IMR-90 (cell line): ENCODE data around the gene FLCN. TPM values are rescaled to one million over a fixed set of nuclear protein-coding genes. Genes with fewer than 3 reads are reported as not detected.

Experiments used
- ATAC-seq: fragments of 200-7000 bp; cut with Tn5 transposase; 2 replicates; pipeline ENCODE4 v1.9.1; 2020; ENCODE audit warnings: low read depth, mild to moderate bottlenecking, moderate library complexity
- BruUV-seq: library from RNA; stranded (reverse); fragments of 400-500 nt; replicated peaks from 2 replicates; lab custom pipeline; 2021; lab: Mats Ljungman, UMichigan
- CTCF ChIA-PET: fragments of 300-600 bp; formaldehyde crosslinking; extraction: SDS; loops from one replicate; lab custom pipeline; 2021; ENCODE audit warnings: antibody characterized with exemption; lab: Yijun Ruan, JAX
- POLR2A ChIA-PET: fragments of 300-600 bp; sonication (Branson Sonifier 250); formaldehyde crosslinking; loops from one replicate; lab custom pipeline; 2022; ENCODE audit warnings: antibody characterized with exemption; ENCODE audit not compliant: unreplicated experiment; lab: Charles Lee
- DNase-seq: peaks from one replicate; pipeline ENCODE4 v3.0.0; 2013
- H2AFZ ChIP-seq: replicated peaks from 2 replicates; pipeline ENCODE3; 2013; ENCODE audit warnings: low read length, mild to moderate bottlenecking; ENCODE audit not compliant: poor library complexity
- H2AK5ac ChIP-seq: 2 replicates; pipeline ENCODE4 v1.6.1; 2013; ENCODE audit warnings: low read depth, low read length, inconsistent platforms
- H2AK9ac ChIP-seq: replicated peaks from 2 replicates; pipeline ENCODE3; 2013; ENCODE audit warnings: mild to moderate bottlenecking, low read depth, low read length, moderate library complexity; ENCODE audit not compliant: poor library complexity
- H2BK120ac ChIP-seq: 2 replicates; pipeline ENCODE4 v1.6.1; 2013; ENCODE audit warnings: low read depth, low read length, inconsistent platforms
- H2BK15ac ChIP-seq: 3 replicates; pipeline ENCODE4 v1.6.1; 2013; ENCODE audit warnings: low read depth, low read length, inconsistent platforms
- H2BK20ac ChIP-seq: 2 replicates; pipeline ENCODE4 v1.6.1; 2013; ENCODE audit warnings: low read depth, mild to moderate bottlenecking, inconsistent platforms, low read length, moderate library complexity
- H2BK5ac ChIP-seq: 2 replicates; pipeline ENCODE4 v1.6.1; 2013; ENCODE audit warnings: mild to moderate bottlenecking, low read depth, low read length, inconsistent platforms; ENCODE audit not compliant: poor library complexity, severe bottlenecking
- H3K14ac ChIP-seq: replicated peaks from 2 replicates; pipeline ENCODE4 v1.6.1; 2013; ENCODE audit warnings: low read depth, low read length, inconsistent platforms
- H3K18ac ChIP-seq: 2 replicates; pipeline ENCODE4 v1.6.1; 2013; ENCODE audit warnings: low read depth, low read length, control low read depth
- H3K23ac ChIP-seq: 2 replicates; pipeline ENCODE4 v1.6.1; 2013; ENCODE audit warnings: low read depth, low read length, inconsistent platforms
- H3K27ac ChIP-seq: 2 replicates; pipeline ENCODE4 v1.5.1; 2013; ENCODE audit warnings: mild to moderate bottlenecking, control low read depth, low read length; ENCODE audit not compliant: insufficient read depth
- H3K27me3 ChIP-seq: 2 replicates; pipeline ENCODE4 v1.6.1; 2013; ENCODE audit warnings: low read length; ENCODE audit not compliant: control insufficient read depth, insufficient read depth
- H3K36me3 ChIP-seq: 2 replicates; pipeline ENCODE4 v1.6.1; 2013; ENCODE audit warnings: low read length, mixed read lengths; ENCODE audit not compliant: control insufficient read depth, insufficient read depth
- H3K4ac ChIP-seq: 2 replicates; pipeline ENCODE4 v1.6.1; 2013; ENCODE audit warnings: low read depth, low read length, inconsistent platforms
- H3K4me1 ChIP-seq: 2 replicates; pipeline ENCODE4 v1.6.1; 2013; ENCODE audit warnings: low read length, mixed read lengths; ENCODE audit not compliant: control insufficient read depth, insufficient read depth
- H3K4me2 ChIP-seq: 2 replicates; pipeline ENCODE4 v1.6.1; 2013; ENCODE audit warnings: low read depth, mild to moderate bottlenecking, control low read depth, low read length, moderate library complexity
- H3K4me3 ChIP-seq: 2 replicates; pipeline ENCODE4 v1.5.1; 2013; ENCODE audit warnings: low read depth, mild to moderate bottlenecking, control low read depth, low read length, moderate library complexity; ENCODE audit not compliant: insufficient read depth
- H3K56ac ChIP-seq: 2 replicates; pipeline ENCODE4 v1.6.1; 2013; ENCODE audit warnings: low read length, inconsistent platforms; ENCODE audit not compliant: insufficient read depth; ENCODE audit errors: extremely low read depth
- H3K79me1 ChIP-seq, 2 experiments: 2 replicates each; pipeline ENCODE4 v1.6.1; 2013; ENCODE audit warnings: low read length in 2 of 2, inconsistent platforms in 1 of 2, low read depth in 1 of 2
- H3K9ac ChIP-seq: 2 replicates; pipeline ENCODE4 v1.6.1; 2013; ENCODE audit warnings: low read depth, low read length, control low read depth
- H3K9me1 ChIP-seq: 2 replicates; pipeline ENCODE4 v1.6.1; 2013; ENCODE audit warnings: low read length, inconsistent platforms; ENCODE audit not compliant: insufficient read depth
- H3K9me3 ChIP-seq: 2 replicates; pipeline ENCODE4 v1.6.1; 2013; ENCODE audit warnings: low read length; ENCODE audit not compliant: control insufficient read depth, insufficient read depth
- H4K20me1 ChIP-seq: 2 replicates; pipeline ENCODE4 v1.6.1; 2013; ENCODE audit warnings: low read length, inconsistent platforms; ENCODE audit not compliant: insufficient read depth
- H4K5ac ChIP-seq: 2 replicates; pipeline ENCODE4 v1.6.1; 2013; ENCODE audit warnings: mild to moderate bottlenecking, low read depth, low read length, control low read depth
- H4K8ac ChIP-seq, 2 experiments: 2 replicates each; pipeline ENCODE4 v1.6.1; 2013; ENCODE audit warnings: low read depth in 2 of 2, low read length in 2 of 2, control low read depth in 1 of 2, inconsistent platforms in 1 of 2
- H4K91ac ChIP-seq: 2 replicates; pipeline ENCODE4 v1.6.1; 2013; ENCODE audit warnings: low read depth, low read length, inconsistent platforms; ENCODE audit not compliant: insufficient read depth
- BHLHE40 ChIP-seq: fragments of 150-350 bp; IDR thresholded peaks from 2 replicates; pipeline ENCODE4 v1.6.1; 2016; ENCODE audit warnings: mild to moderate bottlenecking, low read depth, low read length
- CTCF ChIP-seq: conservative IDR thresholded peaks from 2 replicates; pipeline ENCODE4 v1.5.1; 2012; ENCODE audit warnings: mild to moderate bottlenecking, low read depth, low read length, improper control_type of control experiment
- MAFK ChIP-seq: IDR thresholded peaks from 2 replicates; pipeline ENCODE4 v1.6.1; 2012; ENCODE audit warnings: low read depth, low read length, improper control_type of control experiment
- MAZ ChIP-seq: IDR thresholded peaks from 2 replicates; pipeline ENCODE4 v1.6.1; 2012; ENCODE audit warnings: low read depth, mild to moderate bottlenecking, low read length, improper control_type of control experiment, moderate library complexity, borderline replicate concordance
- MXI1 ChIP-seq: IDR thresholded peaks from 2 replicates; pipeline ENCODE4 v1.6.1; 2012; ENCODE audit warnings: low read depth, mild to moderate bottlenecking, low read length, moderate library complexity, borderline replicate concordance
- NFE2L2 ChIP-seq: fragments of 150-350 bp; IDR thresholded peaks from 2 replicates; pipeline ENCODE4 v1.6.1; 2016; ENCODE audit warnings: low read depth, mild to moderate bottlenecking, low read length
- RCOR1 ChIP-seq: IDR thresholded peaks from 2 replicates; pipeline ENCODE4 v1.6.1; 2012; ENCODE audit warnings: mild to moderate bottlenecking, low read length, improper control_type of control experiment; ENCODE audit not compliant: insufficient replicate concordance
- RFX5 ChIP-seq: IDR thresholded peaks from 2 replicates; pipeline ENCODE4 v1.8.0; 2012; ENCODE audit warnings: low read depth, mild to moderate bottlenecking, low read length, moderate library complexity
- USF2 ChIP-seq: fragments of 150-350 bp; IDR thresholded peaks from 2 replicates; pipeline ENCODE4 v1.6.1; 2017; ENCODE audit warnings: mild to moderate bottlenecking, antibody characterized with exemption, low read length, low read depth
- WGBS, 2 experiments: methylation state at CpG; one replicate each; pipeline versions ENCODE4 v1.1.5 to v1.1.7; 2013; ENCODE audit warnings: missing lambda C conversion rate in 2 of 2; ENCODE audit not compliant: insufficient read length in 1 of 2; ENCODE audit errors: extremely low coverage in 2 of 2; 5-methylcytosine and 5-hydroxymethylcytosine counted together
- dilution Hi-C: fragments of 300-500 bp; cut with HindIII; formaldehyde crosslinking; loops from one replicate; pipeline ENCODE4 v1.14.3; 2018; ENCODE audit warnings: low sequenced_read_pairs; ENCODE audit not compliant: unreplicated experiment
- in situ Hi-C: fragments of 300-500 bp; cut with MboI; formaldehyde crosslinking; loops from 3 replicates; pipeline ENCODE4 v1.14.3; 2019; ENCODE audit warnings: low sequenced_read_pairs, inconsistent platforms, mixed read lengths
- intact Hi-C: fragments of 100-400 bp; cut with micrococcal nuclease; formaldehyde crosslinking; loops from 2 replicates; pipeline ENCODE4 v1.10.0; 2022
- polyA plus RNA-seq, 3 experiments: library from polyadenylated mRNA; depleted of rRNA; stranded (reverse); fragments of >200 nt; gene quantifications; 2 replicates each; pipeline ENCODE4 v1.2.3, GENCODE V29; 2012; ENCODE audit warnings: low replicate concordance in 1 of 3
- total RNA-seq: library from RNA; depleted of rRNA; stranded (reverse); fragments of >200 nt; gene quantifications from 2 replicates; pipeline ENCODE4 v1.2.3, GENCODE V29; 2012

FLCN gene
- total and polyA plus RNA-seq, 2 of the 4 experiments (the other 2 are of a cell fraction) = 16.8 to 24.8 TPM

- ChIA-PET CTCF (interaction anchor here (0.6 kb wide), 1 partner anchor 1644 kb away, joined by 4 read pairs; no protein-coding TSS in a partner anchor), POLR2A (no interaction called here)
- no peak overlapping the region for H3K4me3 ChIP-seq
- H3K27me3 ChIP-seq = no peaks in the 10 kb centered on the region
- dilution Hi-C loops (no loop called here), intact Hi-C loops (no loop called here), in situ Hi-C loops (no loop called here)
- no peaks in the 10 kb centered on the region for H4K20me1 ChIP-seq
- H3K23ac ChIP-seq = no peak overlapping the region
- H3K18ac ChIP-seq = no peak overlapping the region
- WGBS, 2 experiments = 100% methylated on average over 1 of the region's 6 CpGs; no CpG with 5 or more reads in 1 of the 2 experiments
- H2BK5ac ChIP-seq = no peak overlapping the region
- no peak overlapping the region for H2BK20ac ChIP-seq
- no peak overlapping the region for H2AK9ac ChIP-seq
- TF ChIP-seq USF2 = no peak
- no peak for TF ChIP-seq NFE2L2
- no peak for TF ChIP-seq RFX5
- no peak for TF ChIP-seq RCOR1
- TF ChIP-seq BHLHE40 = no peak
- TF ChIP-seq CTCF = no peak
- no peak for TF ChIP-seq MAZ
- no peak for TF ChIP-seq MXI1
- no peak for TF ChIP-seq MAFK
- no peak overlapping the region for H3K9ac ChIP-seq
- no peak overlapping the region for H3K4me2 ChIP-seq
- H3K14ac ChIP-seq = no peak overlapping the region
- H3K9me1 ChIP-seq = 0 out of 2 replicates have a peak, but pooled peaks cover 6% of the 10 kb centered on the region
- H3K56ac ChIP-seq = no peak overlapping the region
- H3K9me3 ChIP-seq = no peaks in the 10 kb centered on the region
- H3K36me3 ChIP-seq = peaks cover 15% of the 10 kb centered on the region
- no peak overlapping the region for H4K8ac ChIP-seq
- BruUV-seq = no TSS peak
- DNase-seq (no peak), ATAC-seq (no peak)
- H4K91ac ChIP-seq = no peak overlapping the region
- H4K5ac ChIP-seq = no peak overlapping the region
- H2BK15ac ChIP-seq = no peak overlapping the region
- H3K79me1 ChIP-seq = 0 out of 4 replicates have a peak, but pooled peaks cover 0 to under 1% of the 10 kb centered on the region in 2 experiments
- no peak overlapping the region for H3K27ac ChIP-seq
- H2AK5ac ChIP-seq = no peak overlapping the region
- H3K4ac ChIP-seq = no peak overlapping the region
- H2AFZ ChIP-seq = no peak overlapping the region
- no peak overlapping the region for H2BK120ac ChIP-seq
- no peaks in the 10 kb centered on the region for H3K4me1 ChIP-seq
Measured at GRCh38 chr17:17243163-17243562, 6.2 kb upstream of the FLCN start.
